22Rv1 (cell line): ENCODE results near the gene SUCO.

ENCODE experiments used
- H3K27ac ChIP-seq: fragments of 450-650 bp; 2 replicates; pipeline ENCODE4 v1.5.1; 2017
- ZFX ChIP-seq: fragments of 450-650 bp; IDR thresholded peaks from 2 replicates; pipeline ENCODE4 v1.6.1; 2017; ENCODE audit warnings: antibody characterized with exemption, borderline replicate concordance
- TF ChIP-seq, protein P1 (sequence below): fragments of 450-650 bp; IDR thresholded peaks from 2 replicates; pipeline ENCODE4 v1.5.1; 2017; ENCODE audit warnings: mild to moderate bottlenecking

SUCO gene

DNA sequence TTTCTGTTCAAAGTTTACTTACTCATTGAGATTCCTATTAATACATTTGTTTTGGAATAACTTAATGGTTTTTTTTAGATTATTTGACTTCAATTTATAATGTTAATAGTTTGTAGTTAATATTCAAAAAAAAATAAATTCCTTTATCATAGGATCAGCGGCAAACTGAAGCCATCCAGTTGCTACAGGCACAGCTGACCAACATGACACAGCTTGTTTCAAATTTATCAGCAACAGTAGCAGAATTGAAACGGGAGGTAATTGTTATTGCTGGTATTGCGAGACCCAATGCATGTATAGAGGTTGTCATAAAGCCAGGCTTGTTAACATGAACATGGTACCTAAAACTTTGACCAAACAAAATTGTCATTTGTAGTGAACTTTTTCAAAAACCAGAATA, 67.0 kb downstream of the SUCO start:
- no peak overlapping the region for H3K27ac ChIP-seq
- TF ChIP-seq, protein P1, sequence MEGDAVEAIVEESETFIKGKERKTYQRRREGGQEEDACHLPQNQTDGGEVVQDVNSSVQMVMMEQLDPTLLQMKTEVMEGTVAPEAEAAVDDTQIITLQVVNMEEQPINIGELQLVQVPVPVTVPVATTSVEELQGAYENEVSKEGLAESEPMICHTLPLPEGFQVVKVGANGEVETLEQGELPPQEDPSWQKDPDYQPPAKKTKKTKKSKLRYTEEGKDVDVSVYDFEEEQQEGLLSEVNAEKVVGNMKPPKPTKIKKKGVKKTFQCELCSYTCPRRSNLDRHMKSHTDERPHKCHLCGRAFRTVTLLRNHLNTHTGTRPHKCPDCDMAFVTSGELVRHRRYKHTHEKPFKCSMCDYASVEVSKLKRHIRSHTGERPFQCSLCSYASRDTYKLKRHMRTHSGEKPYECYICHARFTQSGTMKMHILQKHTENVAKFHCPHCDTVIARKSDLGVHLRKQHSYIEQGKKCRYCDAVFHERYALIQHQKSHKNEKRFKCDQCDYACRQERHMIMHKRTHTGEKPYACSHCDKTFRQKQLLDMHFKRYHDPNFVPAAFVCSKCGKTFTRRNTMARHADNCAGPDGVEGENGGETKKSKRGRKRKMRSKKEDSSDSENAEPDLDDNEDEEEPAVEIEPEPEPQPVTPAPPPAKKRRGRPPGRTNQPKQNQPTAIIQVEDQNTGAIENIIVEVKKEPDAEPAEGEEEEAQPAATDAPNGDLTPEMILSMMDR, result no peak
- no peak for TF ChIP-seq ZFX

DNA sequence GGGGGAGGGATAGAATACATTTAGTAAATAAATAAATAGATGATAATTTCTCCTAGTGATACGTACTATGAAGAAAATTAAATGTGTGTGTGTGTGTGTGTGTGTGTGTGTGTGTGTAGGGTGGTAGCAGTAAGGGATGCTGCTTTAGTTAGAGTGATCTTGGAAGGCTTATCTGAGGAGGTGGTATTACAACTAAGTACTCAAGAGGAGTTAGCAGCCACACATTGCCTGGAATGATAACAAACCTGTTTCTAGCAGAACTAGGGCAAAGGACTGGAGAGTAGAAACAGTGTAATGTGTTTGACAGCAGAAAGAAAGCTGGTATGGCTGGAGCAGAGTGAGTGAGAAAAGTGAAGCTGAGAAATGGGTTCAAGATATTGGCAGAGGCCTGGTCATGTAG, 67.7 kb downstream of the SUCO start:
- TF ChIP-seq ZFX, result no peak
- TF ChIP-seq, protein P1, result no peak
- H3K27ac ChIP-seq, result no peak overlapping the region

DNA sequence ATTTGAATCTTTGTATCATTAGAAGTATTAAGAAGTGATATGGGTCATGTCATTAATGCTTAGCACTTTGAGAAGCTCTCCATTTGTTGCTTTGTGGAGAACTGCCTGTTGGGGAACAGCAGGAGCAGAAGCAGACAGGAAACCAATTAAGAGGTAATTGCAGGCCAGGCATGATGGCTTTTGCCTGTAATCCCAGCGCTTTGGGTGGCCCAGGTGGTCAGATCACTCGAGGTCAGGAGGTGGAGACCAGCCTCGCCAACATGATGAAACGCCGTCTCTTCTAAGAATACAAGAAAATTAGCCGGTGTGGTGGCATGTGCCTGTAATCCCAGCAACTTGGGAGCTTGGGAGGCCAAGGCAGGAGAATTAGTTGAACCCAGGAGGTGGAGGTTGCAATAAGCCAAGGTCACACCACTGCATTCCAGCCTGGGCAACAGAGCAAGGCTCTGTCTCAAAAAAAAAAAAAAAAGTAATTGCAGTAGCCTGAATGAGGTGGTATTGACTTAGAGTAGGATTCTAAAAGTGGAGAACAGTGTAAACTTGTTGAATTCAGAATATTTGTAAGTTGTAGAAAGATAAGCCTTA, 68.2 kb downstream of the SUCO start:
- no peak for TF ChIP-seq ZFX
- no peak overlapping the region for H3K27ac ChIP-seq

DNA sequence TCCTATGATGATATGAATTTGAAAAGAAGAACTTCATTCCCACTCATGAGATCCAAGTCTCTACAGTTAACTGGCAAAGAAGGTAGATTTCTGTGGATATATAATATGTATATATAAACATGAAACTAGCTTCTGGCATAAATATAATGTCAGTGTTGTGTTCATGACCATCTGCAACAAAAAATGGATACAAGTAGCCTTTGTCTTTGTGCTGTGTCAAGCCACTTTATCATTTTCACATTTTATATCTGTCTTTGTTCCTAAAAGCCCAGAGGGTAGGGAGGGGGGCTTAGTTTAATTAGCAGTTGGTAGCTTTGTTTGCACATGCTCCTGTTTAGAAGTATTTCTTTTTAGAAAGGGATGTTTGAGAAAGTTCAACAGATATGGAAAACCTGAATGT, 69.8 kb downstream of the SUCO start:
- TF ChIP-seq, protein P1, result no peak
- no peak for TF ChIP-seq ZFX
- no peak overlapping the region for H3K27ac ChIP-seq

DNA sequence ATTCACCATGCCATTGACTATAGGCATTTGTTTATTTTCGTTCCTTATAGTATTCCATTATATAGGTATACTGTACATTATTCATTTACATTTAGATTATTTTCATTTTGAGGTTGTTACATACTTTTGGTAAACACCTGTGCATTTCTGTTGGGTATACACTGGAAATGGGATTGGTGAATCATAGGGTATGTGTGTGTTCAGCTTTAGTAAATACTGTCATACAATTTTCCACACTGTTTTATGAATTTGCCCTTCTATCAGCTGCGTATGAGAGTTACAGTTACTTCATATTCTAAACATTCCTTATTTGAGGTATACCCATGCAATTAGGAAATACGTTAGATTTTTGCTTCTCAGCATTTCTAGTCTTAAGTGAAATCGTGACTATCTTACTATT, 70.9 kb downstream of the SUCO start:
- TF ChIP-seq ZFX, result no peak
- TF ChIP-seq, protein P1, result no peak
- H3K27ac ChIP-seq, result no peak overlapping the region

DNA sequence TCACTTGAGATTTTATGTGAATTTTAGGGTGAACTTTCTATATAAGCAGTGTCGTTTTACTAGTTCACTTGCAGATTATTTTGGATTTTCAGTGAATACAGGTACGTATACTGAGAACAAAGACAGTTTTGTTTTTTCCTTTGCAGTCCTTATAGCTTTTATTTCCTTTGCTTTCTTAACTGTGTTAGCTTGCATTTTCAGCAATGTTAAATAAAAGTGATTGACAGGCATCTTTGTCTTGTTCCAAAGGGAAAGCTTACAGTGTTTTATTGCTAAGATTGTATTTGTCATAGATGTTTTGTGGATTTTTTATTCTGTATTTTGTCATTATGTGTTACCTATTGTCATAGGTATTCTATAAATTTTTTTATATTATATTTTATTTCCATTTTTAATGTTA, 72.7 kb downstream of the SUCO start:
- TF ChIP-seq, protein P1, result no peak
- TF ChIP-seq ZFX, result no peak
- no peak overlapping the region for H3K27ac ChIP-seq

DNA sequence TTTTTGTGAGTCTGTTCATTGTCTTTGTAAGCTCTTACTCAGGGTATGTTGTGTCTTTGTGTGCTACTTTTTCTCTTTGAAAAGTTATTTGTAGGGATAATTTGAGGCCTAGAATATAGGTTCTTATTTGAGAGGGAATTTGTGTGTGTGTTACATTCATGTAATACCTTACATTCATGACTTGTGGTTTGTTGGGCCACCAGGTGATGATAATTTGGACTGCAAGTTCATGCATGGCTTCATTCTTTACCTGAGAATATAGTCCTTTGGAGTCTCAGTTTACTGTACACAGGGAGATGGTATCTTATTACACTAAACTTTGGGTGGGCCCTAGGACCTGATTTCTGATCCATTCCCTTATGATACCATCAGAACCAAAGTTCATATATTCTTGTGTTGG, 74.2 kb downstream of the SUCO start:
- no peak overlapping the region for H3K27ac ChIP-seq
- TF ChIP-seq ZFX, result no peak
- TF ChIP-seq, protein P1, result no peak

DNA sequence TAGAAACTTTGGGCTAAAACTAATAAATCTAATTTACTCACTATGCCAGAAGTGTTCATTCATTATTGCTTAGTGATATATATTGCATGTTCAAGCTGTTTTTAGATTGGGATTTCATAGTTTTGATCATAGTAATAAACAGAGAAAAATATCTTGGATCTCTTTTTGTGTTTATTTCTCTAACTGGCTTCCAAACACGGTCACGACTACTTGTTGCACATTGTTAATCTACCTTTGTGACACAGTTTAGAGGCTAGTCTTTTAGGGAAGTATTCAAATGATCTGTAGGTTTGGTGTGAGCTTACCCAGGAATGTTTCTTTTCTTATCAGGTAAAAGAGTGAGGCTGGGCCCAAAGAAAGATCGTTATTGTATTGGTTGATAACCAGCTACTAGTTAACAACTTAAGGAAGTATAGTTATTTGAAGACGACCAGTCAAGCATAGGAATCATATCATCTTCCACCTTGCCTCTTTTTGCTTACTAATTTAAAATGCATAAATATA, 75.2 kb downstream of the SUCO start:
- H3K27ac ChIP-seq, result no peak overlapping the region
- TF ChIP-seq, protein P1, result no peak
- TF ChIP-seq ZFX, result no peak
